Stomach (tissue), 4 donors: ENCODE data around the gene NAV3.

Experiments used
- POLR2AphosphoS5 ChIP-seq, 3 donors: sonication (generic); formaldehyde crosslinking; IDR thresholded peaks; one replicate each; pipeline ENCODE4 v1.6.1; 2016; ENCODE audit warnings: antibody characterized with exemption in 3 of 3
- TF ChIP-seq, protein P1 (sequence below), 7 experiments: fragments of 450-650 bp in 4 of 7; fragments of 200-600 bp in 3 of 7; sonication (generic) in 3 of 7; IDR thresholded peaks; one replicate each; pipeline ENCODE4 v1.5.1; 2016 to 2019; ENCODE audit warnings: antibody characterized with exemption in 7 of 7, control low read depth in 2 of 7, mild to moderate bottlenecking in 1 of 7

DNA sequence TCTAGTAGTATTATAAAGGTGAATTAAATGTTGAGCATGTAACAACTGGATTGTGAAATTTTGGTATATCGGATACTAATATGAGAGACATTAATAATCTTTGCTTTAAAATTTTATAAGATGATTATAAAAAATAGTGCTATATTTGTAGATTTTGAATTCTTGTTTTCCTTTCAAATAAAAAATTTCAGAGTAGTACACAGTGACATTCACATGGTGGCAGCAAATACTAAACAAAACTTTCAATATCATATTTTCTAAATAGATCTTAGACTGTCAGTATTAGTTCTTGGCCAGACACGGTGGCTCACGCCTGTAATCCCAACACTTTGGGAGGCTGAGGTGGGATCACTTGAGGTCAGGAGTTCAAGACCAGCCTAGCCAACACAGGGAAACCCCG, 166.0 kb downstream of the NAV3 start:
- TF ChIP-seq, protein P1, sequence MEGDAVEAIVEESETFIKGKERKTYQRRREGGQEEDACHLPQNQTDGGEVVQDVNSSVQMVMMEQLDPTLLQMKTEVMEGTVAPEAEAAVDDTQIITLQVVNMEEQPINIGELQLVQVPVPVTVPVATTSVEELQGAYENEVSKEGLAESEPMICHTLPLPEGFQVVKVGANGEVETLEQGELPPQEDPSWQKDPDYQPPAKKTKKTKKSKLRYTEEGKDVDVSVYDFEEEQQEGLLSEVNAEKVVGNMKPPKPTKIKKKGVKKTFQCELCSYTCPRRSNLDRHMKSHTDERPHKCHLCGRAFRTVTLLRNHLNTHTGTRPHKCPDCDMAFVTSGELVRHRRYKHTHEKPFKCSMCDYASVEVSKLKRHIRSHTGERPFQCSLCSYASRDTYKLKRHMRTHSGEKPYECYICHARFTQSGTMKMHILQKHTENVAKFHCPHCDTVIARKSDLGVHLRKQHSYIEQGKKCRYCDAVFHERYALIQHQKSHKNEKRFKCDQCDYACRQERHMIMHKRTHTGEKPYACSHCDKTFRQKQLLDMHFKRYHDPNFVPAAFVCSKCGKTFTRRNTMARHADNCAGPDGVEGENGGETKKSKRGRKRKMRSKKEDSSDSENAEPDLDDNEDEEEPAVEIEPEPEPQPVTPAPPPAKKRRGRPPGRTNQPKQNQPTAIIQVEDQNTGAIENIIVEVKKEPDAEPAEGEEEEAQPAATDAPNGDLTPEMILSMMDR (IDR thresholded peaks at IDR 0.05): no peak
- no peak for TF ChIP-seq POLR2AphosphoS5 (IDR thresholded peaks at IDR 0.05)
